HepG2 (cell line): ENCODE measurements around the gene PPP1R7. TPM values are rescaled to one million over a fixed set of nuclear protein-coding genes. Genes with fewer than 3 reads are reported as not detected.
A peak's percentile ranks its signal among the peaks of the same experiment; 100 is the strongest.

ENCODE experiments used
- AKAP8 ChIP-seq: sonication (generic); formaldehyde crosslinking; IDR thresholded peaks from 2 replicates; pipeline ENCODE4 v1.5.1; 2020; ENCODE audit warnings: mild to moderate bottlenecking, missing genetic modification reagents
- ATF2 ChIP-seq: sonication (generic); formaldehyde crosslinking; IDR thresholded peaks from 2 replicates; pipeline ENCODE4 v1.4.0; 2020; ENCODE audit warnings: missing genetic modification reagents
- BRCA1 ChIP-seq: sonication (generic); formaldehyde crosslinking; IDR thresholded peaks from 2 replicates; pipeline ENCODE4 v1.4.0; 2020; ENCODE audit warnings: missing genetic modification reagents
- CBFB ChIP-seq: sonication (generic); formaldehyde crosslinking; IDR thresholded peaks from 2 replicates; pipeline ENCODE4 v1.4.0; 2020; ENCODE audit warnings: missing genetic modification reagents
- E2F5 ChIP-seq: sonication (generic); formaldehyde crosslinking; conservative IDR thresholded peaks from 2 replicates; pipeline ENCODE4 v1.4.0; 2020; ENCODE audit warnings: missing genetic modification reagents
- FOXM1 ChIP-seq: sonication (generic); formaldehyde crosslinking; IDR thresholded peaks from 2 replicates; pipeline ENCODE4 v1.5.0; 2020; ENCODE audit warnings: missing genetic modification reagents
- GLI4 ChIP-seq: sonication (generic); formaldehyde crosslinking; IDR thresholded peaks from 2 replicates; pipeline ENCODE4 v1.5.1; 2020; ENCODE audit warnings: missing genetic modification reagents, mild to moderate bottlenecking, moderate library complexity, borderline replicate concordance
- HNF4G ChIP-seq, 2 experiments: sonication (generic) in 1 of 2; formaldehyde crosslinking in 1 of 2; IDR thresholded peaks; 2 replicates each; pipeline versions ENCODE4 v1.4.0 to v1.6.1; 2011 to 2020; ENCODE audit warnings: borderline replicate concordance in 2 of 2, low read depth in 2 of 2, mild to moderate bottlenecking in 2 of 2, low read length in 1 of 2, missing genetic modification reagents in 1 of 2, moderate library complexity in 1 of 2
- IKZF1 ChIP-seq: fragments of 450-650 bp; IDR thresholded peaks from 2 replicates; pipeline ENCODE4 v1.7.1; 2016
- KMT2A ChIP-seq: sonication (generic); formaldehyde crosslinking; IDR thresholded peaks from 2 replicates; pipeline ENCODE4 v1.4.0; 2020; ENCODE audit warnings: missing genetic modification reagents
- MBNL3 ChIP-seq: fragments of 250-450 bp; sonication (Bioruptor Pico); conservative IDR thresholded peaks from 2 replicates; pipeline ENCODE4 v1.8.0; 2022; ENCODE audit warnings: mild to moderate bottlenecking, inconsistent platforms
- MLLT10 ChIP-seq: sonication (generic); formaldehyde crosslinking; IDR thresholded peaks from 2 replicates; pipeline ENCODE4 v1.4.0; 2020; ENCODE audit warnings: missing genetic modification reagents
- ONECUT2 ChIP-seq: sonication (generic); formaldehyde crosslinking; IDR thresholded peaks from 2 replicates; pipeline ENCODE4 v1.4.0; 2020; ENCODE audit warnings: missing genetic modification reagents
- PAX8 ChIP-seq: sonication (generic); formaldehyde crosslinking; IDR thresholded peaks from 2 replicates; pipeline ENCODE4 v1.8.0; 2022; ENCODE audit warnings: mild to moderate bottlenecking, missing genetic modification reagents, borderline replicate concordance
- SIX4 ChIP-seq: sonication (generic); formaldehyde crosslinking; IDR thresholded peaks from 2 replicates; pipeline ENCODE4 v1.4.0; 2020; ENCODE audit warnings: missing genetic modification reagents
- ZFX ChIP-seq: sonication (generic); formaldehyde crosslinking; IDR thresholded peaks from 2 replicates; pipeline ENCODE4 v1.4.0; 2020; ENCODE audit warnings: mild to moderate bottlenecking, low read depth, missing genetic modification reagents, moderate library complexity
- ZFY ChIP-seq: sonication (generic); formaldehyde crosslinking; IDR thresholded peaks from 2 replicates; pipeline ENCODE4 v1.4.0; 2020; ENCODE audit warnings: missing genetic modification reagents
- ZNF12 ChIP-seq: sonication (generic); formaldehyde crosslinking; IDR thresholded peaks from 2 replicates; pipeline ENCODE4 v1.5.0; 2020; ENCODE audit warnings: missing genetic modification reagents
- ZNF687 ChIP-seq: sonication (generic); formaldehyde crosslinking; IDR thresholded peaks from 2 replicates; pipeline ENCODE4 v1.5.1; 2020; ENCODE audit warnings: mild to moderate bottlenecking, missing genetic modification reagents, moderate library complexity
- ZNF691 ChIP-seq: sonication (generic); formaldehyde crosslinking; IDR thresholded peaks from 2 replicates; pipeline ENCODE4 v1.4.0; 2020; ENCODE audit warnings: missing genetic modification reagents, low read depth, mild to moderate bottlenecking, borderline replicate concordance
- ZNF772 ChIP-seq: sonication (generic); formaldehyde crosslinking; IDR thresholded peaks from 2 replicates; pipeline ENCODE4 v1.5.0; 2020; ENCODE audit warnings: mild to moderate bottlenecking, missing genetic modification reagents
- ZSCAN20 ChIP-seq: sonication (generic); formaldehyde crosslinking; IDR thresholded peaks from 2 replicates; pipeline ENCODE4 v1.4.0; 2020; ENCODE audit warnings: missing genetic modification reagents, mild to moderate bottlenecking, borderline replicate concordance
- polyA plus RNA-seq, 8 experiments: library from polyadenylated mRNA; depleted of rRNA in 3 of 8; stranded (reverse) in 7 of 8; unstranded in 1 of 8; fragments of >200 nt; fragmentation: Illumina TruSeq in 4 of 8; extraction: Trizol in 4 of 8; gene quantifications; 2 replicates each; pipeline versions ENCODE4 v1.2.1 to v1.2.3, GENCODE V29; 2011 to 2016; ENCODE audit warnings: low read depth in 4 of 8, missing spikeins in 1 of 8, mixed read lengths in 1 of 8; ENCODE audit not compliant: insufficient read depth in 1 of 8
- total RNA-seq, 5 experiments: library from RNA; depleted of rRNA; stranded (reverse); fragments of >200 nt; fragmentation: Illumina TruSeq; extraction: Trizol; gene quantifications; 2 replicates each; pipeline ENCODE4 v1.2.3, GENCODE V29; 2016; ENCODE audit warnings: low read depth in 1 of 5

PPP1R7 gene
- total and polyA plus RNA-seq, 2 of the 13 experiments (the other 11 are each of a cell fraction or from before 2014, with no cell fraction given), result 33.3 to 67.9 TPM

- peak; percentile 21; the same call in 1 of the 2 replicates for TF ChIP-seq ZNF772 (CRISPR knock-in tag)
- no peak; the same call in 1 of the 2 replicates for TF ChIP-seq AKAP8
- peak; percentile 72; the same call in 1 of the 2 replicates for TF ChIP-seq FOXM1 (CRISPR knock-in tag)
- peak; percentile 62; the same call in 1 of the 2 replicates for TF ChIP-seq ZNF691 (CRISPR knock-in tag)
- no peak for TF ChIP-seq MLLT10 (CRISPR knock-in tag)
- TF ChIP-seq ZNF687 (CRISPR knock-in tag), result peak; percentile 48
- no peak; the same call in 1 of the 2 replicates for TF ChIP-seq KMT2A (CRISPR knock-in tag)
- 0 out of 2 replicates have a peak, but pooled peaks have one; percentile 22 for TF ChIP-seq ZSCAN20
- no peak for TF ChIP-seq BRCA1 (CRISPR knock-in tag)
- peak; percentile 68; the same call in 1 of the 2 replicates for TF ChIP-seq E2F5 (CRISPR knock-in tag)
- no peak; the same call in 1 of the 2 replicates for TF ChIP-seq SIX4 (CRISPR knock-in tag)
- peak; percentile 55 for TF ChIP-seq ZFY
- TF ChIP-seq MBNL3 (CRISPR knock-in tag), result no peak
- TF ChIP-seq IKZF1, result no peak
- peak; percentile 83 for TF ChIP-seq ZFX (CRISPR knock-in tag)
- TF ChIP-seq HNF4G (IDR thresholded peaks at IDR 0.05; ENCODE audit: borderline replicate concordance, low read depth, low read length), result no peak
- 0 out of 2 replicates have a peak, but pooled peaks have one; percentile 25 for TF ChIP-seq HNF4G (CRISPR knock-in tag; IDR thresholded peaks at IDR 0.05; ENCODE audit: borderline replicate concordance, low read depth)
- TF ChIP-seq CBFB, result peak; percentile 64; the same call in 1 of the 2 replicates
- TF ChIP-seq ONECUT2, result no peak
- no peak for TF ChIP-seq PAX8
- no peak for TF ChIP-seq GLI4 (CRISPR knock-in tag)
- 0 out of 2 replicates have a peak, but pooled peaks have one; percentile 17 for TF ChIP-seq ATF2
- peak; percentile 72; the same call in 1 of the 2 replicates for TF ChIP-seq ZNF12 (CRISPR knock-in tag)
These were observed 68.1 kb downstream of the PPP1R7 start (continued) for GRCh38 chr2:241218131-241219029.
